Measurements from ENCODE around the gene ZCCHC7.

DNA sequence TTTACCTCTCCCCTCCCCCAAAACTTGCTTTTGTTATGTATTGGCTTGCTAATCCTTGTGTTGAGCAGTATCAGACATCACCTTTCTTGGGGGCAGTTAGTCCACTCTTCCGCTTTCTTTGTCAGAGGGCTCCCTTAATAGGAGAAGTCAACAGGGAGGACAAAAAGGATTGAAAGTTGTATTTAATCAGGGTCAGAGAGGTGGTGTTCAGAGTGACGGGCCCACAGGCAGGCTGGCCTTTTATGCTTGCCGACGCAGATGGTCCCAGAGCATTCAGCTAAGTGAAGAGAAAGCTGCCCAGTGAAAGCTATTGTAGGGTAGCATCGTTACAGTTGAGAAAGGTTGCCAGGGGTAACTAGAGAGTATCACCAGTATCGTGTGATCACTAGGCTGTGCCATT lies 131.1 kb downstream of the ZCCHC7 start:
- TF ChIP-seq, protein P1, sequence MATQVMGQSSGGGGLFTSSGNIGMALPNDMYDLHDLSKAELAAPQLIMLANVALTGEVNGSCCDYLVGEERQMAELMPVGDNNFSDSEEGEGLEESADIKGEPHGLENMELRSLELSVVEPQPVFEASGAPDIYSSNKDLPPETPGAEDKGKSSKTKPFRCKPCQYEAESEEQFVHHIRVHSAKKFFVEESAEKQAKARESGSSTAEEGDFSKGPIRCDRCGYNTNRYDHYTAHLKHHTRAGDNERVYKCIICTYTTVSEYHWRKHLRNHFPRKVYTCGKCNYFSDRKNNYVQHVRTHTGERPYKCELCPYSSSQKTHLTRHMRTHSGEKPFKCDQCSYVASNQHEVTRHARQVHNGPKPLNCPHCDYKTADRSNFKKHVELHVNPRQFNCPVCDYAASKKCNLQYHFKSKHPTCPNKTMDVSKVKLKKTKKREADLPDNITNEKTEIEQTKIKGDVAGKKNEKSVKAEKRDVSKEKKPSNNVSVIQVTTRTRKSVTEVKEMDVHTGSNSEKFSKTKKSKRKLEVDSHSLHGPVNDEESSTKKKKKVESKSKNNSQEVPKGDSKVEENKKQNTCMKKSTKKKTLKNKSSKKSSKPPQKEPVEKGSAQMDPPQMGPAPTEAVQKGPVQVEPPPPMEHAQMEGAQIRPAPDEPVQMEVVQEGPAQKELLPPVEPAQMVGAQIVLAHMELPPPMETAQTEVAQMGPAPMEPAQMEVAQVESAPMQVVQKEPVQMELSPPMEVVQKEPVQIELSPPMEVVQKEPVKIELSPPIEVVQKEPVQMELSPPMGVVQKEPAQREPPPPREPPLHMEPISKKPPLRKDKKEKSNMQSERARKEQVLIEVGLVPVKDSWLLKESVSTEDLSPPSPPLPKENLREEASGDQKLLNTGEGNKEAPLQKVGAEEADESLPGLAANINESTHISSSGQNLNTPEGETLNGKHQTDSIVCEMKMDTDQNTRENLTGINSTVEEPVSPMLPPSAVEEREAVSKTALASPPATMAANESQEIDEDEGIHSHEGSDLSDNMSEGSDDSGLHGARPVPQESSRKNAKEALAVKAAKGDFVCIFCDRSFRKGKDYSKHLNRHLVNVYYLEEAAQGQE (IDR thresholded peaks at IDR 0.05; ENCODE audit: borderline replicate concordance): no peak
- TF ChIP-seq, protein P1 (CRISPR knock-in tag; IDR thresholded peaks at IDR 0.05; ENCODE audit: low read depth): no peak
- TF ChIP-seq NCOR1 (IDR thresholded peaks at IDR 0.05) (no peak), FOXM1 (IDR thresholded peaks at IDR 0.05; ENCODE audit: low read depth) (no peak), FOXM1 (CRISPR knock-in tag; IDR thresholded peaks at IDR 0.05; ENCODE audit: low read depth) (no peak), MTA1 (IDR thresholded peaks at IDR 0.05; ENCODE audit: borderline replicate concordance) (no peak), TEAD4 (IDR thresholded peaks at IDR 0.05; ENCODE audit: low read length) (no peak), TEAD4 (CRISPR knock-in tag; IDR thresholded peaks at IDR 0.05; ENCODE audit: borderline replicate concordance) (no peak), NFYB (IDR thresholded peaks at IDR 0.05; ENCODE audit: extremely low read depth, insufficient read length) (no peak), GABPB1 (CRISPR knock-in tag; IDR thresholded peaks at IDR 0.05) (no peak), POLR2A (conservative IDR thresholded peaks at IDR 0.05) (no peak), ZNF253 (CRISPR knock-in tag; conservative IDR thresholded peaks at IDR 0.05) (no peak), ZZZ3 (IDR thresholded peaks at IDR 0.05) (no peak), SRF (CRISPR knock-in tag; IDR thresholded peaks at IDR 0.05) (no peak)
- TF ChIP-seq, protein P2, sequence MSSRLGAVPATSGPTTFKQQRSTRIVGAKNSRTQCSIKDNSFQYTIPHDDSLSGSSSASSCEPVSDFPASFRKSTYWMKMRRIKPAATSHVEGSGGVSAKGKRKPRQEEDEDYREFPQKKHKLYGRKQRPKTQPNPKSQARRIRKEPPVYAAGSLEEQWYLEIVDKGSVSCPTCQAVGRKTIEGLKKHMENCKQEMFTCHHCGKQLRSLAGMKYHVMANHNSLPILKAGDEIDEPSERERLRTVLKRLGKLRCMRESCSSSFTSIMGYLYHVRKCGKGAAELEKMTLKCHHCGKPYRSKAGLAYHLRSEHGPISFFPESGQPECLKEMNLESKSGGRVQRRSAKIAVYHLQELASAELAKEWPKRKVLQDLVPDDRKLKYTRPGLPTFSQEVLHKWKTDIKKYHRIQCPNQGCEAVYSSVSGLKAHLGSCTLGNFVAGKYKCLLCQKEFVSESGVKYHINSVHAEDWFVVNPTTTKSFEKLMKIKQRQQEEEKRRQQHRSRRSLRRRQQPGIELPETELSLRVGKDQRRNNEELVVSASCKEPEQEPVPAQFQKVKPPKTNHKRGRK (tag; IDR thresholded peaks at IDR 0.05): no peak
- TF ChIP-seq, protein P3, sequence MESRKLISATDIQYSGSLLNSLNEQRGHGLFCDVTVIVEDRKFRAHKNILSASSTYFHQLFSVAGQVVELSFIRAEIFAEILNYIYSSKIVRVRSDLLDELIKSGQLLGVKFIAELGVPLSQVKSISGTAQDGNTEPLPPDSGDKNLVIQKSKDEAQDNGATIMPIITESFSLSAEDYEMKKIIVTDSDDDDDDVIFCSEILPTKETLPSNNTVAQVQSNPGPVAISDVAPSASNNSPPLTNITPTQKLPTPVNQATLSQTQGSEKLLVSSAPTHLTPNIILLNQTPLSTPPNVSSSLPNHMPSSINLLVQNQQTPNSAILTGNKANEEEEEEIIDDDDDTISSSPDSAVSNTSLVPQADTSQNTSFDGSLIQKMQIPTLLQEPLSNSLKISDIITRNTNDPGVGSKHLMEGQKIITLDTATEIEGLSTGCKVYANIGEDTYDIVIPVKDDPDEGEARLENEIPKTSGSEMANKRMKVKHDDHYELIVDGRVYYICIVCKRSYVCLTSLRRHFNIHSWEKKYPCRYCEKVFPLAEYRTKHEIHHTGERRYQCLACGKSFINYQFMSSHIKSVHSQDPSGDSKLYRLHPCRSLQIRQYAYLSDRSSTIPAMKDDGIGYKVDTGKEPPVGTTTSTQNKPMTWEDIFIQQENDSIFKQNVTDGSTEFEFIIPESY (CRISPR knock-in tag; IDR thresholded peaks at IDR 0.05): no peak
- TF ChIP-seq, protein P4, sequence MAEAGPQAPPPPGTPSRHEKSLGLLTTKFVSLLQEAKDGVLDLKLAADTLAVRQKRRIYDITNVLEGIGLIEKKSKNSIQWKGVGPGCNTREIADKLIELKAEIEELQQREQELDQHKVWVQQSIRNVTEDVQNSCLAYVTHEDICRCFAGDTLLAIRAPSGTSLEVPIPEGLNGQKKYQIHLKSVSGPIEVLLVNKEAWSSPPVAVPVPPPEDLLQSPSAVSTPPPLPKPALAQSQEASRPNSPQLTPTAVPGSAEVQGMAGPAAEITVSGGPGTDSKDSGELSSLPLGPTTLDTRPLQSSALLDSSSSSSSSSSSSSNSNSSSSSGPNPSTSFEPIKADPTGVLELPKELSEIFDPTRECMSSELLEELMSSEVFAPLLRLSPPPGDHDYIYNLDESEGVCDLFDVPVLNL (CRISPR knock-in tag; IDR thresholded peaks at IDR 0.05; ENCODE audit: low read depth): no peak
